Tibial artery (tissue), 4 donors: ENCODE results near the gene RET.

Experiments
- DNase-seq, 2 donors: peaks; one replicate each; pipeline ENCODE4 v3.0.0-alpha.2; 2019
- H3K27ac ChIP-seq, 2 donors: fragments of 200-600 bp; sonication (generic) in 1 of 2; 1 replicate in 1 of 2; 2 replicates in 1 of 2; pipeline ENCODE4 v1.5.1; 2018 to 2019; ENCODE audit warnings: mild to moderate bottlenecking in 1 of 2
- H3K27me3 ChIP-seq, 2 donors: fragments of 200-600 bp; sonication (generic) in 1 of 2; one replicate each; pipeline versions ENCODE4 v1.5.1 to v1.6.0; 2016 to 2019
- H3K36me3 ChIP-seq, 3 donors: fragments of 200-600 bp; sonication (generic) in 2 of 3; one replicate each; pipeline ENCODE4 v1.5.1; 2016 to 2019; ENCODE audit warnings: mild to moderate bottlenecking in 2 of 3
- H3K4me1 ChIP-seq, 4 donors: fragments of 200-600 bp; sonication (generic) in 2 of 4; 1 replicate in 3 of 4; 2 replicates in 1 of 4; pipeline ENCODE4 v1.5.1; 2016 to 2019
- H3K4me3 ChIP-seq, 2 donors: fragments of 200-600 bp; sonication (generic) in 1 of 2; 1 replicate in 1 of 2; 2 replicates in 1 of 2; pipeline ENCODE4 v1.5.1; 2018 to 2019; ENCODE audit warnings: mild to moderate bottlenecking in 2 of 2
- H3K9me3 ChIP-seq, 3 donors: fragments of 200-600 bp; sonication (generic) in 1 of 3; one replicate each; pipeline ENCODE4 v1.5.1; 2016 to 2019
- CTCF ChIP-seq, 2 experiments: fragments of 200-600 bp in 1 of 2; fragments of 450-650 bp in 1 of 2; IDR thresholded peaks; one replicate each; pipeline ENCODE4 v1.5.1; 2017 to 2019; ENCODE audit warnings: antibody characterized with exemption in 2 of 2, mild to moderate bottlenecking in 1 of 2, moderate library complexity in 1 of 2
- intact Hi-C: fragments of 100-400 bp; cut with DNase I; formaldehyde crosslinking; loops from one replicate; pipeline ENCODE4 v1.15.0; 2023; ENCODE audit warnings: low total_unique reads

The RET gene

DNA sequence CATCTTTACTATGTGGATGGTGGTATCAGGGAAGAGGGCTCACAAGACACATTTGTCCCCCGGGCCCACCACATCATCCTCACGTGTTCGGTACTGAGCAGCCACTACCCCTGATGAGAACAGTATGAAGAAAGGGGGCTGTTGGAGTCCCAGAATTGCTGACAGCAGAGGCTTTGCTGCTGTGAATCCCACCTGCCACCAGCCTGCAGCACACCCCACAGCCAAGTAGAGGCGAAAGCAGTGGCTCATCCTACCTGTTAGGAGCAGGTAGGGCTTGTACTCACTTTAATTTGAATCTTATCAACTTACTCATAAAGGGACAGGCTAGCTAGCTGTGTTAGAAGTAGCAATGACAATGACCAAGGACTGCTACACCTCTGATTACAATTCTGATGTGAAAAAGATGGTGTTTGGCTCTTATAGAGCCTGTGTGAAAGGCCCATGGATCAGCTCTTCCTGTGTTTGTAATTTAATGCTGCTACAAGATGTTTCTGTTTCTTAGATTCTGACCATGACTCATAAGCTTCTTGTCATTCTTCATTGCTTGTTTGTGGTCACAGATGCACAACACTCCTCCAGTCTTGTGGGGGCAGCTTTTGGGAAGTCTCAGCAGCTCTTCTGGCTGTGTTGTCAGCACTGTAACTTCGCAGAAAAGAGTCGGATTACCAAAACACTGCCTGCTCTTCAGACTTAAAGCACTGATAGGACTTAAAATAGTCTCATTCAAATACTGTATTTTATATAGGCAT lies 52.3 kb downstream of the RET start:
- intact Hi-C loops = no loop called here
- DNase-seq = no peak
- Histone ChIP-seq H3K27ac (no peak overlapping the region), H3K4me3 (no peak overlapping the region), H3K27me3 (no peaks in the 10 kb centered on the region), H3K4me1 (no peaks in the 10 kb centered on the region), H3K36me3 (peaks cover 0 to 4% (median 0%) of the 10 kb centered on the region in 3 donors), H3K9me3 (no peaks in the 10 kb centered on the region)
- TF ChIP-seq CTCF (IDR thresholded peaks at IDR 0.05) = no peak

GRCh38 chr10:43130770-43131171 lies 53.9 kb downstream of the RET start:
- H3K27me3 ChIP-seq = no peaks in the 10 kb centered on the region
- no peak for DNase-seq

GRCh38 chr10:43131256-43131655 lies 54.4 kb downstream of the RET start:
- TF ChIP-seq CTCF (IDR thresholded peaks at IDR 0.05) = no peak
- DNase-seq = no peak
- intact Hi-C loops = no loop called here
- Histone ChIP-seq H3K4me3 (no peak overlapping the region), H3K4me1 (peaks cover 0 to 3% (median 1%) of the 10 kb centered on the region in 4 donors), H3K9me3 (no peaks in the 10 kb centered on the region), H3K36me3 (peaks cover 0 to 4% (median 0%) of the 10 kb centered on the region in 3 donors), H3K27me3 (no peaks in the 10 kb centered on the region), H3K27ac (no peak overlapping the region)

More at GRCh38 chr10:43130770-43131171, 53.9 kb downstream of the RET start:
- peaks cover 0 to 4% (median 0%) of the 10 kb centered on the region in 3 donors for H3K36me3 ChIP-seq
- intact Hi-C loops = no loop called here
- H3K4me3 ChIP-seq = no peak overlapping the region
- H3K9me3 ChIP-seq = no peaks in the 10 kb centered on the region
- H3K27ac ChIP-seq = no peak overlapping the region
- no peaks in the 10 kb centered on the region for H3K4me1 ChIP-seq
- TF ChIP-seq CTCF (IDR thresholded peaks at IDR 0.05) = no peak

DNA sequence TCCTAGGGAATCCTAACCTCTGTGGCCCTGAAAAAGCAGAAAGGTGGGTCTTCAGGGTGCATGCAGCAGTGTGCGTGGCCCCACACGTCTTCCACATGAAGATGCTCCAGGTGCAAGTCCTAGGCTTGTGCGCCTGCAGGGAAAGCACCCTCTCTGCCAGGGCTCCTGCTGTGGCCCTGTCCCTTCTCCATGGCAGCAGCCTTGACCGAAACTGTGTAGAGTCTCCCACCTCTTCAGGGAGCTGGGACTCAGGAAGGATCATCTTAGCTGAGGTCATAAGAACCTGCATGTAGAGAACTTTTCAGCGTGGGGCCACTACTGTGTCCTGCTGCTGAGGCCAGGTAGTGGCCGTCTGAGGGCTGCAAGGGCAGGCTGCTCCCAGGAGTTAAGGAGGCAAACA lies 55.0 kb downstream of the RET start:
- H3K36me3 ChIP-seq = peaks cover 0 to 4% (median 0%) of the 10 kb centered on the region in 3 donors
- DNase-seq = no peak
- H3K4me1 ChIP-seq = peaks cover 0 to 9% (median 4%) of the 10 kb centered on the region in 4 donors
- intact Hi-C loops = no loop called here
- no peak overlapping the region for H3K4me3 ChIP-seq
- no peak for TF ChIP-seq CTCF (IDR thresholded peaks at IDR 0.05)
- no peaks in the 10 kb centered on the region for H3K27me3 ChIP-seq
- H3K27ac ChIP-seq = no peak overlapping the region
- H3K9me3 ChIP-seq = no peaks in the 10 kb centered on the region

DNA sequence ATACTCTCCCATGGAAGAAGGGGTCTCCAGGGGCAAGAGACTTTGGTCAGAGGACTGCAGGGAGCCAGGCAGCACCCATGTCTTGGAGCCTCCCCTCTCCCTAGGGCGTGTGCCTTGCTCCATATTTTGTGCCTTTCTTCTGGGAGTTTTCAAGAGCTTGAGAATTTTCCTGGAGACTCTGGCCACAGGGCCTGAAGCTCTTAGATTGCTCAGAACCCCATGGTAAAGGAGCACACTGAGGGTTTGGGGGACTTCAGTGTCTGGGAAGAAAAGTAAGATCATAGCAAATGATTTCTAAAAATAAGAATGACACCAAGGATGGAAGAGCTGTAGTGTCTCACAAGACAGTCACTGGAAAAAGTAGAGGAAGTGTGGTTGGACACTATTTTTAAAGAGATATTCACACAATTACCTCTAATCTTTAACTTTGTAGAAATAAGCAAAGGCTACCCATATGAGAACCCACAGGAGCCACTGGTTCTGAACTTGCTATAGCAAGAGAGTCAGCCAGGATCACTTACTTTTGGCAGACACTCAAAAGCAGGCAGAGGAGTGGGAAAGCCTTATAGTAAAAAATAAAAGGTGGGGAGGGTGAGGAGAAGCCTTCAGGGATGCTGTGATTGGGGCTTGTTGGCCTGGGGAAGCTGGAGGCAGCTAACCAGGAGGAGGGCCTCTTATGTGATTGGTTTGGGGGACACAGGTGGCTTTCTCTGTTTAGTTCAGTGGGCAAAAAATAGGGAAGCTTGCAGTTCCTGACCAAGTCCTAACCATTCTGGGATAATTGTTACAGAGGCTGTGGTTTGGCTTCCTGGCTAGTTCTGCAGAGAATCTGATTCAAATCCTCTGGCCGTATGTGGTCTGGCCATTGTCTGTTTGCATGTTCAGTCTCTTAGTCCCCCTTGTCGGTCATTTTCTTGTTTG lies 56.3 kb downstream of the RET start:
- DNase-seq = no peak
- Histone ChIP-seq H3K36me3 (peaks cover 0 to 4% (median 0%) of the 10 kb centered on the region in 3 donors), H3K4me1 (peaks cover 6 to 17% (median 11%) of the 10 kb centered on the region in 4 donors), H3K9me3 (no peaks in the 10 kb centered on the region), H3K4me3 (no peak overlapping the region), H3K27me3 (no peaks in the 10 kb centered on the region), H3K27ac (no peak overlapping the region)
- no peak for TF ChIP-seq CTCF (IDR thresholded peaks at IDR 0.05)
- intact Hi-C loops = no loop called here
